ENCODE data around the gene CD276.
"Not testable (repeated sequence)": the region's sequence is repeated elsewhere in the genome, so short reads cannot be mapped to it uniquely, and the experiment has no call there.

CD276 gene

DNA sequence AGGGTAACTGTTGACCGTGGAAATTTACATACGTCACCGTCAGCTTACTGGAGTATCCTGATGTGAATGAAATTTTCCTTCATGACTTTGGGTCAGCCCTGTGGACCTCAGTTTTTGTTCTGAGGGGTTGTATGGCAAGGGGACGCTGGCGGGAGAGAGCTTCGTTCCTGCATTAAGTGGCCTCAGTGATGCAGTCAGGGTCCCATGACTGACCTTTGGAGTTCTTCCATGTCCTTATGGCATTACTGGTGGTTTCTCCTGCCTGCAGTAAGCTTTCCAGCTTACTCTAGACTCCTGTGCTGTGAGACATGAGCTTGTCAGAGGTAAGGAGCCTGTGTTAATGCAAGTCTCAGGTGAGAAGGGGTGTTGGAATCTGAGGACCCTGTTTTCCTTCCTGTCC lies 1.8 kb downstream of the CD276 start:
- DNase-seq: no peak

DNA sequence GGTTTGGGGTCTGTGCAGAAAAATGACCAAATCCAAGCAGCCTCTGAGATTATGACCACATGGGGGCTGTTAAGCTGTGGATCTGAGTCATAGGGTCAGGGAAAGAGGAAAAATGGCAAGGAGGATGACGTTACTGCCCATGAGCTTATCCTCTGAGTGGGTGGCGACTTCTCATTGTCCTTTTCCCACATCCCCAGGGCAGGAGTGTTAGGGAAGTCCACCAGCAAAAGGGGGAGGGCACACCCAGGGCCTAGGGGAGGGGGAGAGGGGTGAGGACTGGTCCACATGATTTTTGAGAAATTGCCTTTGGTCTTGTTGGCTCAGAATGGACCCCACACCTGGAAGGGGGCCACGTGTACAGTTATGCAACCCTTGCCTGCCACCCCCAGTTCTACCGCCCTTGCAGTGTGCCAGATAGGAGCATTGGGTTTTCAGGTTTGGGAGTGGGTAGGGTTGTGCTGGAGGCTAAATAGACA lies 2.6 kb downstream of the CD276 start:
- DNase-seq: peak; percentile 76

DNA sequence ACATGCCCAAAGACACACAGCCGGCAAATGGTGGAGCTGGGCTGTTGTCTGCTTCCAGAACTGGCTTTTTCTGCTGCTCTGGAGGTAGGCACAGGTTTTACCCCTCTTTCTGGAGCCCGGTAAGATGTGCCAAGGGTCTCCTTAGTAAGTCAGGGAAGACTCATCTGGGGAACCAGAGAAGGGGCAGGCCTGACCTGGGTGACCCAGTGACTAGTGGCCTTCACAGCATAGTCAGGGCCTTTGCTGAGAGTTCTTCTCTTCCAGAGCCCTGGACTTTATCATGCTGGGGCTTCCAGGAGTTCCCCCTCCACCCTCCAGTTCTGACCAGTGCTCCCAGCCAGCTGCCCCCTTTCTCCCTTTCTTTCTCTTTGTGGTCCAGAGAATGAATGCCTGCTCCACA lies 3.2 kb downstream of the CD276 start:
- DNase-seq: no peak

DNA sequence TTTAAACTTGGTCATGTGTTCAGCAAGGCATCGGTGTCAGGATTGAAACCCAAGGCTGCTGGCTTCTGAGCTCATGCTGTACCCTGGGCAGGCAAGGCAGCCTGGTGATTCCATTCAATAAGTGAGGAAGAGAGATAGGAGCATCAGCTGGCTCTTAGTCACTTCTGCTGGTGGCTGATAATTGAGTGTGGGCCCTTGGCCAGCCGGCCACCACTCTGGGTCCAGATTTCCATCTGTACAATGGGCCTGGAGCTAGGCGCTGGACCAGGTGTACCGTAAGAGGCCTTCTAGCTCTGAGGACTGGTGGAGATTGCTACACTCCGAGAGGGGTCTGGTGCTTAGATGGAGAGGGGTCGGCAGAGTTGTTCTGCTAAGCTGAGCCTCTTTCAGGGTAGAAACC lies 4.3 kb downstream of the CD276 start:
- DNase-seq: no peak

DNA sequence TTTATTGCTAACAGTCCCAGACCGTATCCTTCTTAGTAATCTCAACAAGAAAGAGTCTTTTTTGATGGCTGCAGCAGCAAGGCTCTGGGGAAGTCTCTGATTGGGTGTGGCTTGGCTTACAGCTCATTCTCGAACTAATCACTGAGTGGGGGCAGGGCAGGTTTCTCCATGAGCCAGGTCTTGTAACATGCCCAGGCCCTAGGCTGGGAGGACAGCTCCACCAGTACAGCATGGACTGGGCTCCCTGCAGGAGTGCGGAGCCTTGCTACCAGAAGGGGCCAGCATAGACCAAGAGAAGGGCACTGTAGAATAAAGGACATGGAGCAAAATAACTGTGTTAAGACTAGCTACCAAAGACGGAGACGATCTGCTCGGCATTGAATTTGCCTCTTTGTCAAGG lies 7.2 kb downstream of the CD276 start:
- DNase-seq: peak; percentile 57

DNA sequence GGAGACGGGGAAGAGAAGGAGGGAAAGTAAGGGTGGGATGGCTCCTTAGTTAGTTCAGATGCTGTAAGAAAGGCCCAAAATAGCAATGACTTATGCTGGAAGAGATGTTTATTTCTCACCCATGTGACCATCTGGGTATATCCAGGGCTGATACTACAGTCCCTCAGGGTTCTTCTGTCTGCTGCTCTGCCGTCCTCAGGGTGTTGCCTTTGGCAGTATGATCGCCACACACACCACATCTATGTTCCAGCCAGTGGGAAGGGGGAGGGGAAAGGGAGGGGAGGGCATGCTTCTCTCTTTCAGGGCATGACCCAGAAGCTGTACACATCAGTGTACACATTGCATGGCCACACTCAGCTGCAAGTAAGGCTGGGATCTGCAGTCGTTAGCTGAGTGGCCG lies 10.2 kb downstream of the CD276 start:
- no peak for DNase-seq

DNA sequence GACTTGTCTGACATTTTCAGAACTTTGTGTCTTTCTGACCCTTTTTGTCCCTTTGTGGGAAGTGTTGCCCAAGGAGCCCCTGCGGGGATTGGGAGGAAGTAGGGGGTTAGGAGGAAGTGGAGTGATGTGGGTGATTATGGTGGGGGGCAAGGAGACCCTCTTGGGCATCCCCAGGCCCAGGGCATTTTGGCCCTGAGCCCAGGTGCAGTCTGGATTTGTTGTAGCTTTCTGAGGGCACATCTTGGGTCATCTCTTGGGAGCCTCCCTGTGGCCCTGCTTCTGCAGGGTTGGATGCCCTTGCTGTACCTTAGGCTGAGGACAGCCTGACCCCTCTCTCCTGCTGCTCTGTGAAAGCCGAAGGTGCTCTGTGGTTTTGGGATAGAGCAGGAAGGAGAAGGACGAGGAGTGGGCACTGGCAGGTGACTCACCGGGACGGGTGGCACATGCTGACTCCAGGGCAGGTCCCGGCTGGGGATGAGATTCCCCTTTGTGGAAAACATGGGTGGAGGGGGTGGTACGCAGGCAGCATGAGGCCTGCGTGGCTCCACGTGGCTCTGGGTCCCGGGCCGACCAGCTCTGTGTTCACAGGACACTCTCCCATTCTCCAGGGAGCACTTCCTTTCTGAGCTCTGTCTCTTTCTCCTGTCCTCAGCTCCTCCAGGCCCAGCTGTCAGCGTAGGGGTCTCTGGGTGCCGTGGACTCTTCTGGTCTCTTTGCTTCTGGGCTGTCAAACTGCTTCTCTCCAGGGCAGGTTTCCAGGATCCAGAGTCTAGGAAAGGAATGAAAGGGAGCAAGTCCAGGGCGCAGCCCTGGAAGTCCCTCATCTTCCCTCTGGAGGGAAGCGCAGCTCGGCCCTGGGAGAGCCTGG lies 11.8 kb downstream of the CD276 start:
- DNase-seq: no peak

DNA sequence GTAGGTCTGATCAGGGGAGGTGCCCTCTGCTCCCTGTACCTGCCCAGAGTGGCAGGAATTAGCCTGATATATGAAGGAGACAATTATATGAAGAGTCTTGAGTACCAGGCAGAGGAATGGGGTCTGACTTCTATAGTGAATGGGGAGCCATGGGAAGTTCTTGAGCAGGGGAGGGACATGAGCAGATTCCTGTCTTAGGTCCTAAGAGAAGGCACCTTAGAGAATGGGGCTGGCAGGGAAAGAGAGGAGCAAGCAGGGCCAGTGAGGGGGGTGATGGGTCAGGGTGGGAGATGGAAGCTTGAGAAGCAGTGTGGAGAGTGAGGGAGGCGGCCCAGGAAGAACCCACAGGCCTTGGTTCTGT lies 12.4 kb downstream of the CD276 start:
- no peak for DNase-seq

DNA sequence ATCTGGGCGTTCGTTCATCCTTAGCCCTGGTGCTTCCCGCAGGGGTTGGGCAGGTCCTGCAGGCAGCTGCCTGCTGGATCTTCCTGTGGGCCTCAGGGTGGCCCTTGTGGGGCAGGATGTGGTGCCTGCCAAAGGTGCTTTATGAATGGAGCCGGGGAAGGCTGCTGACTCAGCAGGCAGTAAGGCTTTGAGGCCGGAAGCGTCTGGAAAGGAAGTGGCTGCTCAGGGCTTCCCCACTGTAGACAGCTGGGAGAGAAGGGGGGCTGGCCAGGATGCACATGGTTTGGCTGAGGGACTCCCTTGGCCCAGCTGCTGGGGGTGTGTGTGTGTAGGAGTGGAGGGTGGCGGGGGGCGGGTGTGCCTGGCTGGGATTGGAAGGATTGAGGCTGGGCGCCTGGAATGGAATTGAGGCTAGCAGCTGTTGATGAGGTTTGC lies 12.9 kb downstream of the CD276 start:
- DNase-seq: peak; percentile 98

DNA sequence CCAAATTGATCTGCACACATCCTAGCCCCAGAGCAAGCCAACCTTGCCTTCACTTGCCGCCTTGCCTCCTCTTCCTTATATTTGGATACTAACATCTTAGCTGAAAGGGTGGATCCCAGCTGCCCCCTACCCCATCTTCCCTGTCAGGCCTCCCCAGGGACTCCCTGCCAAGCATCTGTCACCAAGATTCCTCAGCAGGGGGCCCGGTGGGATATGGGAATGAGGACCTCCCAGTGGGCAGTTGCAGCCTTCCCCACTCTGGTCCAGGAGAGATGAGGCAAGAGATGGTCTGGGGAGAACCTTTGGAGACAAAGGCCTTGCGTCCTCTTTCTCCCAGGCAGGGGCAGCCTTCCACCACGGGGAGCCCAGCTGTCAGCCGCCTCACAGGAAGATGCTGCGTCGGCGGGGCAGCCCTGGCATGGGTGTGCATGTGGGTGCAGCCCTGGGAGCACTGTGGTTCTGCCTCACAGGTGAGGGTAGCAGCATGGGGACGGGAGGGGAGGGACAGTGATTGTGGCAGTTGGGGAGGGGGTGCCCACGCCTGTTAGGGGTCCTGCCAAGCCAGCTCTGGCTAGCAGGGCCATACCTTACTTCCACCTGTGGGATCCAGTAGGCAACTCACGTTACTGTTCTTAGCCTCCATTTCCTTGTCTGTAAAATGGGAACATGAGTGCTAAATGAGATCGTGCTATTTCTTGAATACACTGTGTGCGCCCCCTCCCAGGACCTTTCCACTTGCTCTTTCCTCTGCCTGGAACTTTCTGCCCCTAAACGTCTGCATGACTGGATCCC lies 15.3 kb downstream of the CD276 start:
- no peak for DNase-seq

DNA sequence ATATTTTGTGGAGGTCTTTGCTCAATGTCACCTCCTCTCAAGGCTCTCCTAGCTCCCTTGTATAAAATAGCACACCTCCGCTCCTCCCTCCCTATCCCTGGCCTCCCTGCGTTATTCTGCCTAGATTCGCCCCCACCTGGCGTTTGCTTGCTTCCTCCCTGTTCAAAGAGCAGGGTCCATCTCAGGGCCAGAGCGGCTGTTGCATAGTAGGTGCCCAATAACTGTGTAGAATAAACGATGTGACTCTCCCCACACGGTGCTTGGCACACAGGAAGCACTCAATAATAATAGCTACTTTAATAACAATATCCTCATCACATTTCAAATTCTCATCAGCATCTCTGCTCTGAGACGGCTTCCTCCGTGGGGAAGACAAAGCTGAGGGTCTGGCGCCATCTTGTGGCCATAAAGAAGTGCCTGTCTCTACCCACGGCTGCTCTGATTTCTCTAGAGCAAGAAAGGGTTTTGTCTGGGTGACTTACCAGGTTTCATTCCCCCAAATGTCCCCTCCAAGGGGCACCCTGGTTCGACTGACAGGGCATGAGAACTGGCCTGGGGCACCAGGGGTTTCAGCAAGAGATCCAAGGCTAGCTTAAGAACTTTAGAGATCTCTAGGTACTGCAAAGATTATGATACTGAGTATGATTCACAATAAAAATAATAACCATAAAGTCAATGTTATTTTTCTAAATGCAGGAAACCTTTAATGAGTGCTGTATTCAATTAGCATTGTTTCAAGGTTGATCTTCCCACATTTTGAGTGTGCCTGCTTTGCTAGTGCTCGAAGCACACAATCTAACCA lies 16.1 kb downstream of the CD276 start:
- DNase-seq: peak; percentile 64

DNA sequence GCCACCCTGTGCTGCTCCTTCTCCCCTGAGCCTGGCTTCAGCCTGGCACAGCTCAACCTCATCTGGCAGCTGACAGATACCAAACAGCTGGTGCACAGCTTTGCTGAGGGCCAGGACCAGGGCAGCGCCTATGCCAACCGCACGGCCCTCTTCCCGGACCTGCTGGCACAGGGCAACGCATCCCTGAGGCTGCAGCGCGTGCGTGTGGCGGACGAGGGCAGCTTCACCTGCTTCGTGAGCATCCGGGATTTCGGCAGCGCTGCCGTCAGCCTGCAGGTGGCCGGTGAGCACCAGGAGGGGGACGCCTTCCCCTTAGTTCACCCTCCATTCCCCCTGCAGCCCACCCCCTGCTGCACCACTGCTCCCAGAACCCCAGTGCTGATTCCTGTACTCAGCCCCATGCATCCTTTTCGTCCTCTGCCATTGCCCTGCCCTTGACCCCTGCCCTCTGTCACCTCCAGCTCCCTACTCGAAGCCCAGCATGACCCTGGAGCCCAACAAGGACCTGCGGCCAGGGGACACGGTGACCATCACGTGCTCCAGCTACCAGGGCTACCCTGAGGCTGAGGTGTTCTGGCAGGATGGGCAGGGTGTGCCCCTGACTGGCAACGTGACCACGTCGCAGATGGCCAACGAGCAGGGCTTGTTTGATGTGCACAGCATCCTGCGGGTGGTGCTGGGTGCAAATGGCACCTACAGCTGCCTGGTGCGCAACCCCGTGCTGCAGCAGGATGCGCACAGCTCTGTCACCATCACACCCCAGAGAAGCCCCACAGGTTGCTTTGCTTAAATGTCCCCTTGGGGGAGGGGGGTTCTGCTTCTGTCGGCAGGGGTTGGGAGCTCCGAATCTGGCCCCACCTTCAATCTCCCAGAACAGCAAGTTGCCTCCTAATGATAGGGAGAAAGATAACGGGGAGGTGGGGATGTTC lies 18.4 kb downstream of the CD276 start:
- DNase-seq: not testable (repeated sequence)

DNA sequence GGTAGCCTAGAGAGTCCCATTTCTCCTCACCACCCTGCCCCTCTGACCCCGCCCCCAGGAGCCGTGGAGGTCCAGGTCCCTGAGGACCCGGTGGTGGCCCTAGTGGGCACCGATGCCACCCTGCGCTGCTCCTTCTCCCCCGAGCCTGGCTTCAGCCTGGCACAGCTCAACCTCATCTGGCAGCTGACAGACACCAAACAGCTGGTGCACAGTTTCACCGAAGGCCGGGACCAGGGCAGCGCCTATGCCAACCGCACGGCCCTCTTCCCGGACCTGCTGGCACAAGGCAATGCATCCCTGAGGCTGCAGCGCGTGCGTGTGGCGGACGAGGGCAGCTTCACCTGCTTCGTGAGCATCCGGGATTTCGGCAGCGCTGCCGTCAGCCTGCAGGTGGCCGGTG lies 19.4 kb downstream of the CD276 start:
- not testable (repeated sequence) for DNase-seq

DNA sequence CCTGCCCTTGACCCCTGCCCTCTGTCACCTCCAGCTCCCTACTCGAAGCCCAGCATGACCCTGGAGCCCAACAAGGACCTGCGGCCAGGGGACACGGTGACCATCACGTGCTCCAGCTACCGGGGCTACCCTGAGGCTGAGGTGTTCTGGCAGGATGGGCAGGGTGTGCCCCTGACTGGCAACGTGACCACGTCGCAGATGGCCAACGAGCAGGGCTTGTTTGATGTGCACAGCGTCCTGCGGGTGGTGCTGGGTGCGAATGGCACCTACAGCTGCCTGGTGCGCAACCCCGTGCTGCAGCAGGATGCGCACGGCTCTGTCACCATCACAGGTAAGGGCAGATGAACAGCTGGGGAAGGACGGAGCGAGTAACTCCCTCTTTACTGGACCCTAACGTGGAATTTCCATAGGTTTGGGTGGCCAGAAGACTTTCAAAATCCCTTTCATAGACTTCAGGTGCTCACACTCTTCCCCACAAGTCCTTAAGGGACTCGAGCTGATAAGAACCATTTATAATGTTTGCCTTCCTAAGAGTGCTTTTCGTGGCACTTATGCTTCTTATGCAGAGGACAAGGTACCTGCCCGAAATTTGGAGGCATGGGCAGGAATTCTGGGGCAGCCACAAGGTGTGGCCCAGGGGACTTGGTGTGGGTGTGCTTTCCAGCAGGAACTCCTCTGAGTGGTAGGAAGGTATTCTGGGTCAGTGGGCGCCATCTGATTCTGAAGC lies 20.1 kb downstream of the CD276 start:
- DNase-seq: not testable (repeated sequence)

DNA sequence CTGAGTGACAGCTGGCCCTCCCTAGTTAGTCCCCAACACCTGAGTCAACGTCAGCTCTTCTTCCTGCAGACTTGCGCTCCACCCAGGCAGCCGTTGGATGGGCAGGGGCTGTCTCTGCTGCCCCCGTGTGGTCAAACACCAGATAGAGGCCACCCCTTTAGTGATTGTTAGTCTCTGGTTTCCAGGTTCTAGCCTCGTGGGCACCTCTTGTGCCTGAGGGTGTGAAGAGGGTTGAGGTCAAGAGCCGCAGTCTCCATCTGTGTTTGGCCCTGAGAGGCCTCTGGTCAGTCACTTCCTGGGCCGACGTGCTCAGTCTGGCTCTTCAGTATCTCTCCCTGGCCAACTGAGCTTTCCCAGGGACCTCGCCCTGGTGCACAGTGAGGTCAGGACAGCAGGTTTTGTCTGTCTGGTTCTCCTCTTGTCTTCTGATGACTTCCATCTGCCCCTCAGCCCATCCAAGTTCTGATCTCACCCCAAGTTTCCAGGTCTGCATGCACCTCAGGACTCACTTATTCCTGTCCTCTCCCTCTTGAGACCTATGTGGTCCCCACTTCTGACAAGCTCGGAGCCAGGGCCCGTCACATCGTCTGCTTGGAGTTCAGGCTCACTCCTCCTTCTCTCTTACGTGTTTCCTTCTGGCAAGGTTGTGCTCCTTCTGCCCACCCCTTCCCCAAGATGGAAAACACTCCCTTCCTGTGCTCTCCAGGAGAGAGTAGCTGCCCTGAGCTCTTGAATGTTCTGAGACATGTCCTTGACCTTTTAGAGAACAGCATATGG lies 20.9 kb downstream of the CD276 start:
- peak; percentile 44 for DNase-seq

DNA sequence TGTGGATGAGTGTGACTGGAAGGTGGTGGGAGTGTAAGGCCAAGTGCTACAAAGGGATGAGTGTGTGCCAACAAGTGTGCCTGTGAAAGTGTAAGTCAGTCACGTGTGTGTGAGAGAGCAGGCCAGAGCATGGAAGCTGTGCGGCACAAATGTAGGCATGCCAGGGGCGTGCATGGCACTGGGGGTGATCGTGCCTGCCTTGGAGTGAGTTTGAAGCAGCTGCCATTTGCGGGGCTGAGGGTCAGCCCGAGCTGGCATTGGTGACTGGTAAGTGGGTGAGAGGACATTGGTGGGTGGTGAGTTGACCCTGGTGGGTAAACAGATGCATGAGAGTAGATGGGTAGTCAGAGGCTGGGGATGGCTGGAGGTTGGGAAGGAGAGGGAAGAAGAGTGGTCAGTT lies 24.5 kb downstream of the CD276 start:
- DNase-seq: no peak

DNA sequence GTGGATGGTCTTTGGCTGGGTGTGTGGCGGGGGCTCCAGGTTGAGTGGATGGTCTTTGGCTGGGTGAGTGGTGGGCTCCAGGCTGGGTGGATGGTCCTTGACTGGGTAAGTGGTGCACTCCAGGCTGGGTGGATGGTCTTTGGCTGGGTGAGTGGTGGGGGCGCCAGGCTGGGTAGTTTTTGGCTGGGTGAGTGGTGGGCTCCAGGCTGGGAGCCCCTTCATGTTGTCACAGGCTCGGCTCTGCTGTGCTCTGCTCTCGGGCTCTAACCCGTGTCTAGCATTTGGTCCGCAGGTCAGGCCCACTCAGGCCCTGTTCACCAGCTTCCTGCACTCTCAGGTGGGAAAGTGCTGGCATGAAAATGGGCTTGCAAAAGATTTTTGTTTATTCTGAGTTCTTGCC lies 25.1 kb downstream of the CD276 start:
- DNase-seq: no peak

DNA sequence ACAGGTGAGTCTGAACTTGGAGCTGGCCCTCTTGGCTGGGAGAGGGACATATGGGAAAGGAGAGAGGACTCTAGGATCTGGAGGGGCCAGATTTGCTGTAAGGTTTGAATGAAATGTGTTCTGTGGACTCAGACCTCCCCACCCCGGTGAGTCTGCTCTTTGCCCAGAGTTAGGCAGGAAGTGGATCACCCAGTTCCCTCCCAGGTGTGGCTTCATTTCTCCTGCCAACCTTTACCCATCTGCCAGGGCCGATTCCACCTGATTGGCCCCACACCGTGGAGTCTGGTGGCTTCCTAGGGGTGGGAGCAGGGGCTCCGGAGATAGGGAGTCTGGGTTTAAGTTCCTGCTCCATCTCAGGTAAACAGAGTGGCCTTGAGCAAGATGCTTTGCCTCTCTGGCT lies 25.5 kb downstream of the CD276 start:
- DNase-seq: no peak

DNA sequence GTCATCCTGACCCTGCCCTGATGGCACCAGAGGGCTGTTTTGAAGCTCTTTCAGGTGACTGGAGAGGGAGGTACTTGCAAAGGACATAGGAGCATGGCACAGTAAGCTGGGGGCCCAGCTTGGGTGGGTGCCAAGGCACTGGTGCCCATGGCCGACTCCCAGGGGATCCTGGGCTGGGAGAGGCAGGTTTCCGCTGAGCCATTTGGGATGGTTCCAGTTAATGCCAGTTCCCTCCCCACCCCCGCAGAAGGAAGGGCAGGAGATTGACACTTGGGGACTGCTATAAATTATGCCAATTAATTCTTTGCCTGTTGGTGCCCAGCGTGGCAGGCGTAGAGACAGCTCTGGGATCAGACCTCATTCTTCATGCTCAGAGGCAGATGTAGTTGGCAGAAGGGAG lies 26.1 kb downstream of the CD276 start:
- no peak for DNase-seq

DNA sequence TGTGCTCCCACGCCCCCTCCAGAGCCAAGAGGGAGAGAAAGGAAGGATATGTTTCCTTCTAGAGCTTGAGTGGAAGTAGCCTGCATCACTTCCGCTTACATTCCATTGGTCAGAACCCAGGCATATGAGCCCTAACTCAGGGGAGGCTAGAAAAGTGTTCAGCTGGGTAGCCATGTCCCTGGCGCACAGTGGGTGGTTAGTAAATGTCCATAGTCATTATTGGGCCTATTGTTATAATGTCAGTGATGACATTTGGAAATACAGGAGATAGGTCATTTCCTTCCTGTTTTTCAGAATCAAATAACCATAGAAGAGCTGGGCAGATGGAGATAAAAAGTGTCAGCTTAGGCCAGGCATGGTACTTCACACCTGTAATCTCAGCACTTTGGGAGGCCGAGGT lies 27.3 kb downstream of the CD276 start:
- DNase-seq: no peak

DNA sequence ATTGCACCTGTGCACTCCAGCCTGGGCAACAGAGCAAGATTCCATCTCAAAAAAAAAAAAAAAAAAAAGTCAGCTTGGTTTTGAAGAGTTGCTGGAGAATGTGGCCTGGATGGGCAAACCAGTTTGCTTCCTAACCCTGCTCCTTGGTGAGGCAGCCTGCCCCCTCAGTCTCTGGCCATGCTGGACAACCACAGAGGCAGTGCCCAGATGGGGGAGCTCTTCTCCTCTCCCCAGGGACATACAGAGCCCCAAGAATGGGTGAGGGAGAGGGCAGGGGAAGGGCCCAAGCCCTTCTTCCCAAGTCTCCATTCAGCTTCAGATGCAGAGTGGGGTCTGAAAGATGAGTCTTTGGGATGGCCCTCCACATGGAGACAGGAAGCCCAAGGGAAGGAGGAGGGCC lies 27.9 kb downstream of the CD276 start:
- DNase-seq: peak; percentile 37

All from NCI-H226 (cell line).